ENCODE measurements around the gene NALCN.

NALCN gene

GRCh38 chr13:101267656-101268055 lies 148.7 kb downstream of the NALCN start:
- DNase-seq, result no peak

- DNase-seq, result no peak
These were observed 150.4 kb downstream of the NALCN start for GRCh38 chr13:101265934-101266333.

GRCh38 chr13:101264931-101265330 lies 151.4 kb downstream of the NALCN start:
- DNase-seq, result no peak

GRCh38 chr13:101262306-101262705 lies 154.0 kb downstream of the NALCN start:
- DNase-seq, result no peak

- DNase-seq, result no peak
These were observed 157.8 kb downstream of the NALCN start for GRCh38 chr13:101258509-101258908.

GRCh38 chr13:101258071-101258470 lies 158.2 kb downstream of the NALCN start:
- peak; percentile 39 for DNase-seq

- DNase-seq, result no peak
These were observed 167.4 kb downstream of the NALCN start for GRCh38 chr13:101248739-101249514.

GRCh38 chr13:101242720-101243119 lies 173.6 kb downstream of the NALCN start:
- DNase-seq, result no peak

GRCh38 chr13:101238555-101238954 lies 177.8 kb downstream of the NALCN start:
- no peak for DNase-seq

GRCh38 chr13:101231751-101232428 lies 184.4 kb downstream of the NALCN start:
- no peak for DNase-seq

GRCh38 chr13:101230271-101230890 lies 185.9 kb downstream of the NALCN start:
- DNase-seq, result no peak

- no peak for DNase-seq
These were observed 196.6 kb downstream of the NALCN start for GRCh38 chr13:101219609-101220265.

GRCh38 chr13:101218484-101218883 lies 197.8 kb downstream of the NALCN start:
- DNase-seq, result no peak

- DNase-seq, result no peak
These were observed 199.2 kb downstream of the NALCN start for GRCh38 chr13:101217086-101217485.

- no peak for DNase-seq
These were observed 205.0 kb downstream of the NALCN start for GRCh38 chr13:101211261-101211660.

- DNase-seq, result no peak
These were observed 205.5 kb downstream of the NALCN start for GRCh38 chr13:101210774-101211173.

- no peak for DNase-seq
These were observed 207.0 kb downstream of the NALCN start for GRCh38 chr13:101209206-101209893.

GRCh38 chr13:101205408-101205807 lies 210.9 kb downstream of the NALCN start:
- DNase-seq, result no peak

GRCh38 chr13:101204270-101205020 lies 211.9 kb downstream of the NALCN start:
- DNase-seq, result no peak

GRCh38 chr13:101202590-101202989 lies 213.7 kb downstream of the NALCN start:
- no peak for DNase-seq

GRCh38 chr13:101190976-101191375 lies 225.3 kb downstream of the NALCN start:
- no peak for DNase-seq

GRCh38 chr13:101190337-101190736 lies 226.0 kb downstream of the NALCN start:
- DNase-seq, result no peak
